CD4-positive, alpha-beta T cell treated with Interleukin-15 for 1 hour (primary cell): Measurements from ENCODE around the gene AKAP8L.

Experiments
- DNase-seq: peaks from one replicate; pipeline ENCODE4 v3.0.0-alpha.2; 2020

AKAP8L gene, protein sequence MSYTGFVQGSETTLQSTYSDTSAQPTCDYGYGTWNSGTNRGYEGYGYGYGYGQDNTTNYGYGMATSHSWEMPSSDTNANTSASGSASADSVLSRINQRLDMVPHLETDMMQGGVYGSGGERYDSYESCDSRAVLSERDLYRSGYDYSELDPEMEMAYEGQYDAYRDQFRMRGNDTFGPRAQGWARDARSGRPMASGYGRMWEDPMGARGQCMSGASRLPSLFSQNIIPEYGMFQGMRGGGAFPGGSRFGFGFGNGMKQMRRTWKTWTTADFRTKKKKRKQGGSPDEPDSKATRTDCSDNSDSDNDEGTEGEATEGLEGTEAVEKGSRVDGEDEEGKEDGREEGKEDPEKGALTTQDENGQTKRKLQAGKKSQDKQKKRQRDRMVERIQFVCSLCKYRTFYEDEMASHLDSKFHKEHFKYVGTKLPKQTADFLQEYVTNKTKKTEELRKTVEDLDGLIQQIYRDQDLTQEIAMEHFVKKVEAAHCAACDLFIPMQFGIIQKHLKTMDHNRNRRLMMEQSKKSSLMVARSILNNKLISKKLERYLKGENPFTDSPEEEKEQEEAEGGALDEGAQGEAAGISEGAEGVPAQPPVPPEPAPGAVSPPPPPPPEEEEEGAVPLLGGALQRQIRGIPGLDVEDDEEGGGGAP

DNA sequence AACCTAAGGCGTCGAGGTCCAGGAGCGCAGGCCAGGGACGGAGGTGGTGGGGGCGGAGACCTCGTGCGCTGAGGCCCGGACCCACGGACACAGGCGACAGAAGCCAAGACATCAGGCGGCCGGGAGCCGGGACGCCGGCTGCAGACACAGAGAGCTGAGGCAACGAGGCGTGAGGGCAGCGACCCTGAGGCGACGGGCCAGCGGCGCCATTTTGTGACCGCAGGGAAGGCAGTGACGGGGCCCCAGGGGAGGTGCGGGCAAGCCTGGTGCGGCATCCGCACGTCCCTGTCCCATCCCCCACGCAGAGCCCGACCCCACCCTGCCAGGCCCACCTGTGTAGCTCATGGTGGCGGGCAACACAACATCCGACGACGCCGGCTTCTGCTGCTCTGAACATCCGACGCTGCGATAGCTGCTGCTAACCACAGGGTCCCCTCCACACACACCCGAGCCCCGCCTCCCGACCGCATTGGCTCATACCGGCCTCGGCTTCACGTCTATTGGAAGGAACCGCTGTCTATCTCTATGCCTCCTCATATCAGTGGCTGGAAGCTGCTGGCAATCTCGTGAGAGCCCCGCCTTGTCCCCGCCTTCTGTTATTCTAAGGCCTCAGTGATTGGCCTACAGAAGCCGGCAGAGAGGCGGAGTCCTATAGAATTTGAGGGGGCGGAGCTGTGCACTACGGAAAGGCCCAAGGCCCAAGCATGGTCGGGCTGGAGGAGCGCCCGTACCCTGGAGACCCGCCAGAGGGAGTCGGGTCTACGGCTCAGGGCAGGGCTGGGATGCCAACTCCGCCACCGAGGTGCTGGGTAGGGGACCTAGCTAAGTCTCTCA lies at the start of gene AKAP8L:
AKAP8L (minus strand) TSS at position 410 of the 834 bp plus-strand sequence; CDS start at position 345, 65 bp downstream.
- DNase-seq: peak; percentile 100

DNA sequence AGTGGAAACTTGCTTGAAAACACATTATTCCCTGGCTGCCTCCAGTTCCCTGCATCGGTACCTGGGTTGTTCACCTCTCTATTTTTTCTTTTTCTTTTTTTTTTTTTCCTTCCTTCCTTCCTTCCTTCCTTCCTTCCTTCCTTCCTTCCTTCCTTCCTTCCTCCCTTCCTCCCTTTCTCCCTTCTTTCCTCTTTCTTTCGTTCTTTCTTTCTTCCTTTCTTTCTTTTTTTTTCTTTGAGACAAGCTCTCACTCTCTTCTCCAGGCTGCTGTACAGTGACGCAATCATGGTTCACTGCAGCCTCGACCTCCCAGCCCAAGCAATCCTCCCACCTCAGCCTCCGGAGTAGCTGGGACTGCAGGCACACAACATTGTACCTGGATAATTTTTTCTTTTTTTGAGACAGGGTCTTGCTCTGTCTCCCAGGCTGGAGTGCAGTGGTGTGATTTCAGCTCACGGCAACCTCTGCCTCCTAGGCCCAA lies 49.0 kb upstream of the AKAP8L start:
- DNase-seq: no peak

DNA sequence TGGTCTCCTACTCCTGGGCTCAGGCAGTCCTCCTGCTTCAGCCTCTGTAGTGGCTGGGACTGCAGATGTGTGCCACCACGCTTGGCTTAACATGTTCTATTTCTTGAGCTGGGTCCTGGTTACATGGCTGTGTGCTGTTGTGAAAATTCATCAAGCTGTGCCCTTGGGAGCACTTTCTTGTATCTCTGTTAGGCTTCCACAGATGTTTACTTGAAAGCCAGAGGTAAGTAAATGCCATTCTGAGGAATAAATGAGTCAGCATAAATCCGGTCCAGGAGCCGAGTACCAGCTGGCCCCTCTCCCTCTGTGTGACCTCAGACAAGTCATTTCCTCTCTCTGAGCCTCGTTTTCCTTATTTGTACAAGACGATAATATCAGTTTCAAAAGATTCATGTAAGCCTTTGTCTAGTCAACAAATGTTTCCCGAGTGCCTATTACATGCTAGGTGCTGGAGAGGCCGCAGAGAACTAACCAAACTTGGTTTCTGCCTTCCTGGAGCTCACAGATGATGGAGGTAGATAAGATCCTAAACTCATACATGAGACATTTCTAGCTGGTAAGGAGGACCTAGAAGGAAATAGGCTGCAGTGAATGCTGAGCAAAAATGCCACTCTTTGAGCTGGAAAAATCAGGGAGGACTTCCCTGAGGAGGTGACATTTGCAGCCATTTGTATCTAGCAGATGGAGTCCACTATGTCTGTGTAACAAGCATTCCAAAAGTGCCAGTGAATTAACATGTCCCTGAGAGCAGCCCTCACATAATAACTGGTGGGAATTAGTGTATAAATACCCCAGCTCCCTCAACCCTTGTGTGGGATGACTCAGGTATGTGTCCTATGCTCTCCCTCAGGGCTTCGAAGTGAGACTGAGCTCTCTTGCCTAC lies 48.3 kb upstream of the AKAP8L start:
- DNase-seq: peak; percentile 56

DNA sequence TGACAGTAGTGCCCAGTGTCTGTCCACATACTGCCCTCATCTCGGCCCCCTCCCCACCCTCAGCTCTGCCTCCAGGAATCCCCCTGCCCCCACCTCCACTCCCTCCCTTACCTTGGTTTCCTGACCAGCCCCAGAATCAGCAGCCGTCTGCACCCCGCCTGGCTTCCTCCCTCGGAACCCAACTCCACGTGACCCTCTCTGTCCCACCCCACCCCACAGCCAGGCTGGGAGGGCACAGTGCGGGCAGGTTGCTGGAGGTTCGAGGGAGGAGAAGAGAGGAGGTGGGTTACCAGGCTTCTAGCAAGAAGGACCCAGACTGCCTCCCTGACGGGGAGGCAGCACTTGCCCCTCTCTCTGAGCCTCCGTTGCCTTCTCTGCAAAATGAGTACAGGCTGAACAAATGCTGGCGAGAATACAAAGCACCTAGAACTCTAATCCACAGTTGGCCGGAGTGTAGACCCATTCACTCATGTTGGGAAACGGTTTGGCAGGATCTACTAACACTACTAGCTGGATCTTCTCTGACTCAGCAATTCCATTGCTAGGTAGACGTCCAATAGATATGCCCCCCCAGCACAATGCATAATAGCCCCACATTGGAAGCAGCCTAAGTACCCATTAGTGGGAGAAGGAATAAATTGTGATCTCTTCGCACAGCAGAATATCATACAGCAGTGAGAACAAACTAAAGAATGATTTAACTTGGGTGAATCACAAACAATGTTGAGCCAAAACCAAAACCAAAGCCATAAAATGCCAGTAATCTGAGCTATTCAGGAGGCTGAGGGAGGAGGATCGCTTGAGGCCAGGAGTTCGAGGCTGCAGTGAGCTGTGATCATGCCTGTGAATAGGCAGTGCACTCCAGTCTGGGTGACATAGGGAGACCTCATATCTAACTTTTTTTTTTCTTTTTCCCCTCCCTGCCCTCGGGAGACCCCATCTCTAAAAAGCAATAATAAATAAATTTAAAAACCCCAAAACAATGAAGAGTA lies 45.9 kb upstream of the AKAP8L start, which contains the start of gene RASAL3:
RASAL3 (minus strand) TSS at position 151 of the 992 bp plus-strand sequence. CDS start 186 bp downstream, outside the sequence.
- DNase-seq: peak; percentile 67

DNA sequence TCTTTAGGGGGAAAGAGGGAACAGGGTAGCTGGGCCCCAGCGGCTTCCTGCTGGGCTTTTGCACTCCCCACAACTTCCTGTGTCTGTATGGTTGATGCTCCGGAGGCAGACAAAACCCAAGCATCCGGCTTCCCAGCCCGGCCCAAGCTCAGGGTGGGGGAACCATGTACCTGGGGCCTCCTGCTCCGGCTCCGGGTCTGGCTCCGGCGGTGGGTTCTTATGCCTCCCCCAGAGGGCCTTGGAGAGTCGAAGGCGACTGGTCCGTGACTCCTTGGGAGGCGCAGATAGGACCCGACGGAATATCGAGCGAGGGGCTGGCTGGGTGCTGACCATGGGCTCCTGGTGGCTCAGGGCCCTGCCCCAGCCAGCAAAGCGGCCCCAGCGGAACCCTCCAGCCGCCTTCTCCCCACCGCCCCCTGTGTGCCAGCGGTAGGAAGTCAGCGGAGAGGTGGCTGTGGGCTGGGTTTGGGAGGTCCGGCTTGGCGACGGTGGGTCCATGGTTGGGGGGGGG lies 45.1 kb upstream of the AKAP8L start:
- DNase-seq: peak; percentile 77

DNA sequence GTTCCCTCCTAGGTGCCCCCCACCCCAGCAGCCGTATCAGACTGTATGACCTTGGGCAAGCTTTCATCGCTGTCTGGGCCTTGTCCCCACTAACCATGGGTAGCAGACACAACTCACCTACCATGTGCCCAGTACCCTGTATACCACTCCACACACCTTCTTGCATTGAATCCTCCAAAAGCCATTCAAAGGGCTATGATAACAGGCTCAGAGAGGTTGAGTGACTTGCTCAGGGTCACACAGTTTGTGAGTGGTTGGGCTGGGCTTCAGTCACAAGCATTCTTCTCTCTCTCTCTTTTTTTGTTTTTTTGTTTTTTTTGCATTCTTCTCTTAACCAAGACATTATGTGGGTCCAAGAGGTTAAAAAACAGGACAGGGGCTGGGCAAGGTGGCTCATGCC lies 42.9 kb upstream of the AKAP8L start:
- DNase-seq: no peak

DNA sequence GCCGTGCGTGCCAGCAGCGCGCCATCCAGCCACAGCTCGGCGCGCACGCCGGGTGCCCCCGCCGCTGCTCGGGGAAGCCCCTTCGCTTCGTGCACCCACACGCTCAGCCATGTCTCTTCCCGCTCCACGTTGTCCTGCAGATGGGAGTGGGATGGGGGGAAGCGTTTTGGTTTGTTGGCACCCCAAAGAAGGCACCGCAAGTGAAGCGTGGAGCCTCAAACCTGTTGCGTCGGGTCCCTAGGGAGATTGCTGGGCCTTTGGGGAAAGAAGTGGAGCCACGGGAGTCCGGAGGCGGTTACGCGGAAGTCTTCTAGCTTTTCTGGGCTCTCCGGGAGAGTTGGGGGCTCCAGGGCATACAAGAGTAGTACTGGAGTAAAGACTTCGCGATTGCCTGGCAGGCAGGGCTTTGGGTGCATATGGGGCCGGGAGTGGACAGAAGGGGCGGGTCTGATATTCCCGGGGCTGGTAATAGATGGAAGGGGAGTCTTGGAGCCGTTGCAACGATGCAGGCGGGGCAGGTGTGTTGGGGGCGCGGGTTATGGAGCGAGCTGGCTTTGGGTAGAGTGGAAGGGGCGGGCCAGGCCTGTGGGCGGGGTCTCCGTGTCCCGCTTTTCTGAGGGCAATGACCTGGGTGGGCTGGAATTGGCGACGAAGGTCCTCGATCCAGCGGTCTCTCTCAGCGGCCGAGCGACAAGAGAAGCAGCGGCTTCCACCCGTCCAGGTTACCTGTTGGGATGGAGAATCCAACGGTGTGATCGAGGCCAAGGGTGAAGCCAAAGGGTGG lies 39.1 kb upstream of the AKAP8L start:
- no peak for DNase-seq

DNA sequence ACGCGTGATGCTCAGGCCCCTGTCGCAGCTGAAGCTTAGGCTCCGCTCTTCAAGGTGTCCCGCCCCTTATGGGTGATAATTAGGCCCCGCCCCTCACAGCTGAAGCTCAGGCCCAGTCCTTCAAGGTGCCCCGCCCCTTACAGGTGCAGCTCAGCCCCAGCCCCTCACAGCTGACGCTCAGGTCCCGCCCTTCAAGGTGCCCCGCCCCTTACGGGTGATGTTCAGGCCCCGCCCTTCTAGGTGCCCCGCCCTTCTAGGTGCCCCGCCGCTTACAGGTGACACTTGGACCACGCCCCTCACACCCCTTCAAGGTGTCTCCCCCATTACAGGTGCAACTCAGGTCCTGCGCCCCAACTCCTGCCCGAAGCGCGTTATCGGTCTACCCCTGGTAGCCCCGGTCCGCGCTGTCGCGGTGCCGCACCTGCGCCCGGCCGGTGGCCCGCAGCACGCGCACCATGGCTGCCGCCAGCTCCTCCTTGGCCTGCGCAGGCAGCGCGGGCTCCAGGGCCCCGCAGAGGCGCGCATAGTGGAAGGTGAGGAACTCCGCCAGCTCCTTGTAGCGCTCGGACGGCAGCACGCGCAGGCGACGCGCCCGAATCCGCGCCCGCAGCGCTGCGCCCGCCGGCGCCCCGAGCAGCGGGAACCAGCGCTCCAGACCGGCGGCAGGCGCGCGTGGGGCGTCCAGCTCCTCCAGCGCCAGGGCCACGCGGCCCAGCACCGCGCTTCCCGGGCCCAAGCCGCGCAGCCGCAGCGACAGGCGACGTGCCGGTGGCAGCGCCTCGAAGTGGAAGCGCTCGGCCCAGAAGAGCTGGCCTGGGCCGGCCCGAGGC lies 38.3 kb upstream of the AKAP8L start:
- no peak for DNase-seq

DNA sequence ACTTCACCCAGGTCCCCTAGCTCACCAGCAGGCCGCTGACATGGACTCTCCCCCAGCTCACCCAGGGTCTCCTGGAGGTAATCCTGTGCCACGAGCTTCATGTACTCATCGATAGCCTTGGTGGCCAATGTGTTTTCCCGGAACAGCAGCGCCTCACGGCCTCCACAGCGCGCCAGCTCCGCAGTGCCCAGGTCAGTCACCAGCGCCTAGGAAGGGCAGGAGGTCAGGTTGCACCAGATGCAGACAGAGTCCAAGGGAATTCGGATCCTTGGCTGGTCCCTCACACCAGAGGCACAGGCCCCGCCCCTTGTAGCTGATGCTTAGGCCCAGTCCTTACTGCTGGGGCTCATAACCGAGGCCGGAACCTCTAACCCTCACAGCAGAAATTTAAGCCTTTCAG lies 37.7 kb upstream of the AKAP8L start:
- no peak for DNase-seq

DNA sequence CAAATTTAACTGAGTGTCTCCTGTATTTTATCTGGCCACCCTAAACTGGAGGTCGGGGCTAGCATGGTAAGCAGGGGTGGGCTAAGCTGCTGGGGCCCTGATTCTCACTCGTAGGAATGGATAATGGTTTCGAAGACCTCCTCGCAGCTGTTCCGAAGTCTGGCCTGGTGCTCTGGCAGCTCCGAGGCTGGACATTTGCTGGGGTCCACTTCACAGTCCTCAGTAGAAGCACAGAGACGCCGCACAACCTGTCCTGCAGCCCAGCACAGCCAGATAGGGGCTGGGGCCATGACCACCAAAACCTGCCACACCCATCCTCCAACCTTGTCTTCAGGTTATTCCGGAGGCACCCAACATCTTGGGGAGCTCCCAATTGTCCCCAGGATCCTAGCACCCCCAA lies 37.2 kb upstream of the AKAP8L start:
- DNase-seq: no peak

DNA sequence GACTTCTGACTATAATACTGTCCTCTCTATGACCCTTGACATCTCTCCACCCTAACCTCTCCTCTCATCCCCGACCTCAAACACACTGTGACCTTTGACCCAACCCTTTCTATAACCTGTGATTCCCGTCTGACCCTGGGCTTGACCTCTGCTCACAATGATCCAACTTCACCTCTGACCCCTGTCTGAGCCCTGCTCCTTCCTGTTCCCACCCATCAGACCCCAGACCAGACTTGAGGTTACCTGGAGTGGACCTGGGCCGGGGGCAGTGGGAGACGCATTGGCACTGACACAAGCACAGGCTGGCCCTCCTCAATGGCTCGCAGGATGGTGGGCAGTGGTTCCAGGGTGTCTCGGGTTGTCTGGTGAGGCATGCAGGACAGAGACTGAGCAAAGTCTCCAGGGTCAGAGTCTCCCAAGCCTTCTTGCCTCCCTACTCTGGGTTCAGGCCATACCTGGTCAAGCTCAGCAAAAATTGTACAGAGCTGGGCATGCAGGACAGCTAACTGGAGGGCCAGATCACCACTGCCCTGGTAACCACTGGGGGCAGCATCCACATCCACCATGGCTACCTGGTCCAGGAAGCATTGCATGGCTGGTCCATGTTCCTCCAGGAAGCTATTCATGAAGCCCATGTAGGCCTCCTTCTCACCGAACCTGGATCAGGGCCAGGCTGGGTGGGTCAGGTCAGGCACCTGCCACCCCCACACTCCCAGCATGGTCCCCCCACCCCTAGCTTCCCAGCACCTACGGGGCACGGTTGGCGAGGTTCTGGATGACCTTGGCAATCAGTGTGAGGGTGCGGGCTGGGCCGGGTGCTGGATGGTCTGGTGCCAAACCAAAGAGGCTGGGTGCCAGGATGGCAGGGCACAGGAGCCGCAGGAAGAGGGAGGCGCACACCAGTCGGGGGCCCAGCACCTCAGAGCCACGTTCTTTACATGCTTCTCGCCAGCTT lies 35.4 kb upstream of the AKAP8L start:
- no peak for DNase-seq

DNA sequence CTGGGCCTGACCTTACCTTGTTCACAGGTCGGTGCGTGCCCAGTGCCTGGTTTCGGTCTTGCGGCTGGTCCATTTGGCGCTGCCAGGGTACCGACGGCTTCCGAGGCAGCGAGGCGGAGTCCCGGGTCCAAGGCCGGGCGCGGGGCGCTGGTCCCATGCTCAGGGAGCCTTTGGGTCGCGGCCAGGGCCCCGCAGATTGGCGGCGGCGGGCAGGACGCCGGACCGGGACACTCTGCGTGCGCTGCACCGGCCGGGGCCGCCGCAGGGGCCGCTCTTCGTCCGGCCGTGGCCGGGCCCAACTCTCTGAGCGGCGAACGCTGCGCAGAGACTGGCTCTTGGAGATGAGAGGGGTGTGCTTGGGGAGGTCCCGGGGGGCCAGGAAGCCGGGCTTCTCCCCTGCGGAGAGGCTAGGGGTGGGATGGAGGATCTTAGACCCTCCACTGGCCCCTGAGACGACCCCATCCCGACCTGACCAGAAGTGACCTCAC lies 34.3 kb upstream of the AKAP8L start:
- no peak for DNase-seq

DNA sequence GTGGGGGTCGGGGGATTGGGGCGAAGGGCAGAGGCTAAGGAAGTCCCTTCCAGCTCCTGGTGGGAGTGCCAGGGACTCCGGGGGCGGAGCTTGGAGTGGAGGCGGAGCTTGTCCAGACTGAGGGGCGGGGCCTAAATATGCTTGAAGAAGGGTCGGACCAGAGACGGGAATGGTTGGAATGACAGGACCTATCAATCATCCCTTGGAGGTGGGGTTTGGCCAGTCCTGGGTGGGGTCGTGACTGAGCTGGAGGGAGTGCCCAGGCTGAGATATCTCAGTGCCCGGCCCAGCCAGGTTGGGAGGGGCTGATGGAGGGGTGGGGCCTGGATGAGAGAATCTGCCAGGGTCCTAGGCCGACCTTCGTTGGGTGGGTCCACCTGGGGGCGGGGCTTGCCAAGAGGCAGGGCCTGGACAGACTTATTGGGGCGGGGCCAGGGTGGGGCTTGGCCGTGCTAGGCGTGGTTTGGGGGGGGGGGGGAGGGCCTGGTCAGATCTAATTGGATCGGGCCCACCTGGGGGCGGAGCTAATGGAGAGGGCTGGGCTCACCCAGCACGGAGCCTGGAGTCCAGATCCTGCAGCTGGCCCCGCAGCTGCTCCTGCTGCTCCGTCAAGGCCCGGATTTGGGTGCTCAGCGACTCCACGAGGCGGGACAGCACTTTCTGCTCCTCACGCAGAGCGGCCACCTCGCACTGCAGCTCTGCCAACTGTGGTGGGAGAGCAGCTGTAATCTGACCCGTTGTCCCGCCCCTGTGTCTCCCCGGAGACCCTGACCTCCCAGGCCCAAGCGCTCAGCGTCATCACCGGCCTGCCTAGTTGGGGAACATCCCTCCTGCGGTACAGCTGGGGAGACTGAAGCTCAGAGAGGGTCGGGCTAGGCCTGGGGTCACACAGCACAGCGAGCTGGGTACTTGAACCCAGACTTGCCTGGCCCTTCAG lies 33.6 kb upstream of the AKAP8L start:
- no peak for DNase-seq

DNA sequence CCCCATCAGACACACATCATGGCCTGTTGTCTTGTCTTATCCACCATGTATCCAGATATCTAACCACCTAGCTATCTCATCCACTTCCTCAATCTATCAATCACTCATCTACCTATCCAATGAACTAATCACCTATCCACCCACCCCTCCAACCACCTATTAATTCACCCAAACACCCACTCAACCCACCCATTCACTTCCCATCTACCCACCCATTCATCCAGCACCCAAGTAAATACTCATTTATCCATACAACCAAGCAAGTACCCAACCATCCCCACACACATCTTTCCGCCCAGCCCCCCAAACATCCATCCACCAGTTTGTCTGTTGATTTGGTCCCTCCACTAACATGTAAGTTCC lies 31.7 kb upstream of the AKAP8L start:
- DNase-seq: no peak

DNA sequence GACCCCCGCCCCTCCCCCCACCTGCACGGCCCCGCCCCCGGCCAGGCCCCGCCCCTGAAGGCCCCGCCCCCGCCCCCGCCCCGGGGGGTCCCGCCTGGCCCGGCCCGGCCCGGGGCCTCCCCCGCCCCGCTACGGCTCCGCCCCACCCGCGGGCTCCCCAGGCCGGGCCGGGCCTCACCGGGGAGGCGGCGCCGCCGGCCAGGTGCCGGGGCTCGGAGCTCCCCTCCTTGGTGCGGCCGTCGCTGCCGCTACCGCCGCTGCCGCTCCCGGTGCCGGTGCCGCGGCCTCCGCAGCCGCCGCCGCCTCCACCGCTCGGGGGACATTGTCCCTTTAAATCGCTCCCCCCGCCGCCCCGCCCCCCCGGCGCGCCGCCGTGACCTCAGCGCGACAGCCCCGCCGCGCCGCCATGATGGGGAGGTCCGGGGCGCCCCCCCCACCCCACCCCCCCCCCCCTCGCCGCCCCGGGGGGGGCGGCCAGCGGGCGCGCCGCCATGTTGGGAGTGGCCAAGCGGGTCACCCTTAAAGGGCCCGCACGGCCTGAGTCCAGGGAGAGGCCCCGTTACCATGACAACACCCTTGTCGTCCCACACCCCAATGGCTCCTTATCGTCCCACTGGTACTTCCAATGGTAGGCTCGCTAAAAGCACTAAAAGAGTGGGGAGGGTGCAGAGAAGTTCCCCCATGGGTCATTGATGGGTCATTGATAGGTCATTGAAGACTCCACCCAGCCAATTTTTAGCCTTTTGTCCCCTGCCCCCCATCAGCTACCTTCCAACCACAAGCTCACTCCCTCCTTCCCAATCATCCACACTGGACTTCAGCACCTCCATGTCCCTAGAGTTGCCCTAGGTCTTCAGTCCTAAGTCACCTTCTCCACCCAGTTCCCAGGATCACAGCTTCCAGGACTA lies 31.1 kb upstream of the AKAP8L start, which contains the start of gene WIZ:
WIZ (minus strand) TSS at position 337 of the 908 bp plus-strand sequence. CDS start 1,649 bp downstream, outside the sequence.
- DNase-seq: peak; percentile 87
